ENCODE measurements around the gene AGTPBP1.

Gene AGTPBP1

DNA sequence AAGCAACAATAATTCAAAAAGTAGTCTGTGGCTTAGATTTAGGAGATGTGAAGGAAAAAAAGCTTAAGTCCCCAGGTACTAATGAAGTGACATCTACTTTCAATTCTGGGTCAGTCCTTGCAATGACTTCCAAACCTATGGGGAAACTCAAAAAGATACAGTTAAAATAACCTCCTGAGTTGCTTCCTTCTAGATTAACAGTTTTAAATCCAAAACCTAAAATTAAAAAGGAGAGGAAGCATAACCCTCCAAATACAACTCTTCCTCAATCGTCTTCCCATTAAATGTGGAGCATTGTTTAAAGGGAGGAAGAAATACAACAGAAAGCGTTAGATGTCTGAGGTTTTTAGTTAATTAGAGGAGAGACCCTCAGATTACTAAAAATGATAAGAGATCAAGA, 75.7 kb downstream of the AGTPBP1 start:
- DNase-seq: no peak
- Histone ChIP-seq H2AFZ (ENCODE audit: low read depth, low read length) (no peak overlapping the region), H3K4me2 (ENCODE audit: insufficient read depth, low read length) (no peak overlapping the region), H4K20me1 (ENCODE audit: insufficient read depth, low read length) (no peaks in the 10 kb centered on the region), H3K27ac (ENCODE audit: low read length) (no peak overlapping the region), H3K36me3 (ENCODE audit: insufficient read depth, low read length) (peaks cover 13% of the 10 kb centered on the region; the same call in 1 of the 2 replicates), H3K9me3 (ENCODE audit: insufficient read depth, low read length, severe bottlenecking) (no peaks in the 10 kb centered on the region), H3K27me3 (ENCODE audit: insufficient read depth, low read length, poor library complexity) (no peaks in the 10 kb centered on the region), H3K9ac (ENCODE audit: low read depth, low read length) (no peak overlapping the region), H3K4me3 (ENCODE audit: low read depth in 1 of 2, low read length in 2 of 2) (no peak overlapping the region), H3K79me2 (ENCODE audit: insufficient read depth, low read length) (no peaks in the 10 kb centered on the region), H3K4me1 (ENCODE audit: insufficient read depth, low read length) (no peaks in the 10 kb centered on the region)
- ATAC-seq (ENCODE audit: insufficient read depth, low read depth): no peak
- no peak for TF ChIP-seq EZH2 (IDR thresholded peaks at IDR 0.05; ENCODE audit: borderline replicate concordance, low read depth, low read length, severe bottlenecking)

DNA sequence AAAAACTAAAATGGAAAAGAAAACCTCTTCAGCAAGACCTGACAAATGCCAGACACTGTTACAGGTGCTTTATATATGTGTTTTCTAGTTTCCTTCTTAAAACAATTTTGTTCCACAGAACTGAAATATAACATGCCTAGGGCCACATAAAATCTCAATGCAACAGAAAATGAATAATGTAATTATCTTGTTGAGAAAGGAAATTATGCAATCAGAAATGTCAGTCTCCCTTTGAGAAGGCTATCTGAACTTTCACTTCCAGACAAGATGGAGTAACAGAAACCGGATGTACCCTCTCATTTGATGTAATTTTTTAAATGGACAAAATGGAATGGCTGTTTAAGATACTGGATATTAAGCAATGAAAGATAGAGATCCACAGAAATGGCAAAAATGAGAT, 79.2 kb downstream of the AGTPBP1 start:
- Histone ChIP-seq H3K27me3 (ENCODE audit: insufficient read depth, low read length, poor library complexity) (no peaks in the 10 kb centered on the region), H3K4me3 (ENCODE audit: low read depth in 1 of 2, low read length in 2 of 2) (no peak overlapping the region), H3K79me2 (ENCODE audit: insufficient read depth, low read length) (no peaks in the 10 kb centered on the region), H3K9ac (ENCODE audit: low read depth, low read length) (no peak overlapping the region), H3K9me3 (ENCODE audit: insufficient read depth, low read length, severe bottlenecking) (no peaks in the 10 kb centered on the region), H3K4me2 (ENCODE audit: insufficient read depth, low read length) (no peak overlapping the region), H3K36me3 (ENCODE audit: insufficient read depth, low read length) (peaks cover 8% of the 10 kb centered on the region; the same call in 1 of the 2 replicates), H3K4me1 (ENCODE audit: insufficient read depth, low read length) (no peaks in the 10 kb centered on the region), H2AFZ (ENCODE audit: low read depth, low read length) (no peak overlapping the region), H3K27ac (ENCODE audit: low read length) (no peak overlapping the region), H4K20me1 (ENCODE audit: insufficient read depth, low read length) (no peaks in the 10 kb centered on the region)
- TF ChIP-seq EZH2 (IDR thresholded peaks at IDR 0.05; ENCODE audit: borderline replicate concordance, low read depth, low read length, severe bottlenecking): no peak
- TF ChIP-seq, protein P1, sequence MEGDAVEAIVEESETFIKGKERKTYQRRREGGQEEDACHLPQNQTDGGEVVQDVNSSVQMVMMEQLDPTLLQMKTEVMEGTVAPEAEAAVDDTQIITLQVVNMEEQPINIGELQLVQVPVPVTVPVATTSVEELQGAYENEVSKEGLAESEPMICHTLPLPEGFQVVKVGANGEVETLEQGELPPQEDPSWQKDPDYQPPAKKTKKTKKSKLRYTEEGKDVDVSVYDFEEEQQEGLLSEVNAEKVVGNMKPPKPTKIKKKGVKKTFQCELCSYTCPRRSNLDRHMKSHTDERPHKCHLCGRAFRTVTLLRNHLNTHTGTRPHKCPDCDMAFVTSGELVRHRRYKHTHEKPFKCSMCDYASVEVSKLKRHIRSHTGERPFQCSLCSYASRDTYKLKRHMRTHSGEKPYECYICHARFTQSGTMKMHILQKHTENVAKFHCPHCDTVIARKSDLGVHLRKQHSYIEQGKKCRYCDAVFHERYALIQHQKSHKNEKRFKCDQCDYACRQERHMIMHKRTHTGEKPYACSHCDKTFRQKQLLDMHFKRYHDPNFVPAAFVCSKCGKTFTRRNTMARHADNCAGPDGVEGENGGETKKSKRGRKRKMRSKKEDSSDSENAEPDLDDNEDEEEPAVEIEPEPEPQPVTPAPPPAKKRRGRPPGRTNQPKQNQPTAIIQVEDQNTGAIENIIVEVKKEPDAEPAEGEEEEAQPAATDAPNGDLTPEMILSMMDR (IDR thresholded peaks at IDR 0.05; ENCODE audit: borderline replicate concordance, extremely low read depth, low read length, poor library complexity, severe bottlenecking): no peak
- ATAC-seq (ENCODE audit: insufficient read depth, low read depth) (no peak), DNase-seq (no peak)

DNA sequence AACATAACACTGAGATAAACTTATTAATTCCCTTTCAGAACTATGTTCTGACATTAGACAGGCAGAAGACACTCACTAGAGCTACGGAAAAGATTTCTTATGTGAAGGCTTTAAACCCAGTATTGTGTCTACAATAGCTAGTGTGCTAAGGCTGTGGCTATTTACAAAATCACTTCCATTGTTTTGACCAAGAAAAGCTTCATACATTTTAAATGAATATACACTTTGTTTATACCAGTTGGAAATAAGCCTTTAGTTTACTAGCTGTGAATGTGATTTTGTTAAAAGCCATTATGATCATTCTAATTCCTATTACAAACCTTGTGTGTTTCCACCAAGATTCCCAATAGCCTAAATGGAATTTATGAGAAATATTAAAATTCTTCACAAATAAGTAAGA, 83.0 kb downstream of the AGTPBP1 start:
- ATAC-seq (ENCODE audit: insufficient read depth, low read depth) (no peak), DNase-seq (no peak)
- no peak for TF ChIP-seq EZH2 (IDR thresholded peaks at IDR 0.05; ENCODE audit: borderline replicate concordance, low read depth, low read length, severe bottlenecking)
- TF ChIP-seq, protein P1 (IDR thresholded peaks at IDR 0.05; ENCODE audit: borderline replicate concordance, extremely low read depth, low read length, poor library complexity, severe bottlenecking): no peak
- Histone ChIP-seq H3K4me2 (ENCODE audit: insufficient read depth, low read length) (no peak overlapping the region), H3K4me3 (ENCODE audit: low read depth in 1 of 2, low read length in 2 of 2) (no peak overlapping the region), H3K4me1 (ENCODE audit: insufficient read depth, low read length) (no peaks in the 10 kb centered on the region), H3K9me3 (ENCODE audit: insufficient read depth, low read length, severe bottlenecking) (no peaks in the 10 kb centered on the region), H2AFZ (ENCODE audit: low read depth, low read length) (no peak overlapping the region), H4K20me1 (ENCODE audit: insufficient read depth, low read length) (no peaks in the 10 kb centered on the region), H3K27ac (ENCODE audit: low read length) (no peak overlapping the region), H3K79me2 (ENCODE audit: insufficient read depth, low read length) (no peaks in the 10 kb centered on the region), H3K9ac (ENCODE audit: low read depth, low read length) (no peak overlapping the region), H3K27me3 (ENCODE audit: insufficient read depth, low read length, poor library complexity) (no peaks in the 10 kb centered on the region), H3K36me3 (ENCODE audit: insufficient read depth, low read length) (peaks cover 3% of the 10 kb centered on the region; the same call in 1 of the 2 replicates)

DNA sequence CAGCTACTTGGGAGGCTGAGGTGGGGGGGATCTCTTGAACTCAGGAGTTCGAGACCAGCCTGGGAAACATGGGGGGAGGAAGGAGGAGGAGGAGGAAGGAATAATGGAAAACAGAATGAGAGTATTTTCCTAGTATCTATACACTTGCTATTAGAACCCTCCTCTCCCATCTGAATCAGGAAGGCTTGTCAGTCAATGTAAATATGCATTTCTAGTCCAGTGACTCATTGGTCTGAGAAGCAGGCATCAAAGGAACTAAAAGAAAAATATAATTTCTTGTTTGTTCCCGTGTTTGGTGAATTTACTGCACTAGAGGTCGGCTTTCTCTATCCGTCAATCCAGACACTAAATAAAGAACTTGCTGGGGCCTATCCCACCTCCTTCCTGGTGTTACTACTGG, 88.6 kb downstream of the AGTPBP1 start:
- no peak overlapping the region for H3K9ac ChIP-seq (ENCODE audit: low read depth, low read length)
- no peak for TF ChIP-seq EZH2 (IDR thresholded peaks at IDR 0.05; ENCODE audit: borderline replicate concordance, low read depth, low read length, severe bottlenecking)
- TF ChIP-seq, protein P1 (IDR thresholded peaks at IDR 0.05; ENCODE audit: borderline replicate concordance, extremely low read depth, low read length, poor library complexity, severe bottlenecking): no peak
- H3K27me3 ChIP-seq (ENCODE audit: insufficient read depth, low read length, poor library complexity): no peaks in the 10 kb centered on the region
- H3K4me1 ChIP-seq (ENCODE audit: insufficient read depth, low read length): no peaks in the 10 kb centered on the region
- no peaks in the 10 kb centered on the region for H4K20me1 ChIP-seq (ENCODE audit: insufficient read depth, low read length)
- H3K36me3 ChIP-seq (ENCODE audit: insufficient read depth, low read length): peaks cover 16% of the 10 kb centered on the region; the same call in 1 of the 2 replicates
- no peak for DNase-seq
- H3K4me2 ChIP-seq (ENCODE audit: insufficient read depth, low read length): no peak overlapping the region
- no peak overlapping the region for H2AFZ ChIP-seq (ENCODE audit: low read depth, low read length)
- H3K79me2 ChIP-seq (ENCODE audit: insufficient read depth, low read length): no peaks in the 10 kb centered on the region
- no peak for ATAC-seq (ENCODE audit: insufficient read depth, low read depth)
- no peaks in the 10 kb centered on the region for H3K9me3 ChIP-seq (ENCODE audit: insufficient read depth, low read length, severe bottlenecking)
- no peak overlapping the region for H3K27ac ChIP-seq (ENCODE audit: low read length)
- H3K4me3 ChIP-seq (ENCODE audit: low read depth in 1 of 2, low read length in 2 of 2): no peak overlapping the region

Measured in DND-41 (cell line).